HFFc6 (cell line): ENCODE data around the gene OR6J1. TPM values are rescaled to one million over a fixed set of nuclear protein-coding genes. Genes with fewer than 3 reads are reported as not detected.

Experiments
- DNase-seq: peaks from one replicate; pipeline ENCODE4 v3.0.0-alpha.2; 2018
- H3K27ac Mint-ChIP-seq: 2 replicates; pipeline ENCODE4 v1.8.0; 2020; ENCODE audit warnings: mild to moderate bottlenecking, mixed read lengths
- H3K27me3 Mint-ChIP-seq: 2 replicates; pipeline ENCODE4 v1.8.0; 2021; ENCODE audit warnings: mild to moderate bottlenecking, moderate library complexity, mixed read lengths; ENCODE audit not compliant: insufficient read depth
- H3K36me3 Mint-ChIP-seq: 2 replicates; pipeline ENCODE4 v1.8.0; 2021; ENCODE audit warnings: low read depth, mixed read lengths
- H3K4me1 Mint-ChIP-seq: 2 replicates; pipeline ENCODE4 v1.8.0; 2020; ENCODE audit warnings: low read depth, mixed read lengths
- H3K4me3 Mint-ChIP-seq: 2 replicates; pipeline ENCODE4 v1.8.0; 2020; ENCODE audit warnings: mild to moderate bottlenecking, moderate library complexity, mixed read lengths
- H3K9me3 Mint-ChIP-seq: 2 replicates; pipeline ENCODE4 v1.8.0; 2020; ENCODE audit warnings: mild to moderate bottlenecking, mixed read lengths
- CTCF ChIP-seq: fragments of 200-600 bp; sonication (generic); IDR thresholded peaks from 2 replicates; pipeline ENCODE4 v1.5.0; 2021; ENCODE audit warnings: antibody characterized with exemption, mild to moderate bottlenecking
- total RNA-seq, 6 experiments: library from RNA; stranded (reverse); fragmentation: NEBNext Ultra II Directional; extraction: Animal tissue kit (Norgen Biotek cat#: 25700); gene quantifications; 2 replicates in 1 of 6; 3 replicates in 5 of 6; pipeline ENCODE4 v1.2.3, GENCODE V29; 2021

Gene OR6J1
- total RNA-seq, 6 experiments from 2014 or later: not detected

- H3K36me3 Mint-ChIP-seq: 0 out of 2 replicates have a peak, but pooled peaks cover 4% of the 10 kb centered on the region
- no peak for DNase-seq
- peaks cover 35% of the 10 kb centered on the region for H3K4me1 Mint-ChIP-seq
- H3K27me3 Mint-ChIP-seq: peaks cover 2% of the 10 kb centered on the region
- H3K9me3 Mint-ChIP-seq: no peaks in the 10 kb centered on the region
- H3K27ac Mint-ChIP-seq: no peak overlapping the region; the same call in 1 of the 2 replicates
- no peak for TF ChIP-seq CTCF
- no peak overlapping the region for H3K4me3 Mint-ChIP-seq
Measured at GRCh38 chr14:22667881-22668280, 23.7 kb upstream of the OR6J1 start.

GRCh38 chr14:22666203-22666893 is 22.2 kb upstream of the OR6J1 start:
- H3K9me3 Mint-ChIP-seq: no peaks in the 10 kb centered on the region
- H3K27ac Mint-ChIP-seq: no peak overlapping the region
- no peak overlapping the region for H3K4me3 Mint-ChIP-seq
- H3K27me3 Mint-ChIP-seq: no peaks in the 10 kb centered on the region; the same call in 1 of the 2 replicates
- no peaks in the 10 kb centered on the region for H3K36me3 Mint-ChIP-seq
- TF ChIP-seq CTCF: no peak
- peaks cover 29% of the 10 kb centered on the region for H3K4me1 Mint-ChIP-seq
- no peak for DNase-seq

GRCh38 chr14:22664261-22664660 is 20.1 kb upstream of the OR6J1 start:
- Mint-ChIP-seq H3K27ac (no peak overlapping the region), H3K36me3 (no peaks in the 10 kb centered on the region), H3K4me1 (peaks cover 26% of the 10 kb centered on the region), H3K27me3 (no peaks in the 10 kb centered on the region; the same call in 1 of the 2 replicates), H3K4me3 (no peak overlapping the region), H3K9me3 (no peaks in the 10 kb centered on the region)
- no peak for TF ChIP-seq CTCF
- no peak for DNase-seq

- H3K4me3 Mint-ChIP-seq: no peak overlapping the region
- DNase-seq: no peak
- no peaks in the 10 kb centered on the region for H3K36me3 Mint-ChIP-seq
- no peak overlapping the region for H3K27ac Mint-ChIP-seq
- H3K27me3 Mint-ChIP-seq: no peaks in the 10 kb centered on the region; the same call in 1 of the 2 replicates
- H3K4me1 Mint-ChIP-seq: peaks cover 15% of the 10 kb centered on the region
- H3K9me3 Mint-ChIP-seq: no peaks in the 10 kb centered on the region
- no peak for TF ChIP-seq CTCF
Measured at GRCh38 chr14:22660654-22661053, 16.5 kb upstream of the OR6J1 start.

GRCh38 chr14:22658946-22659345 is 14.8 kb upstream of the OR6J1 start:
- Mint-ChIP-seq H3K4me1 (peaks cover 10% of the 10 kb centered on the region), H3K36me3 (no peaks in the 10 kb centered on the region), H3K9me3 (no peaks in the 10 kb centered on the region), H3K27ac (no peak overlapping the region), H3K4me3 (no peak overlapping the region), H3K27me3 (no peaks in the 10 kb centered on the region; the same call in none of the 2 replicates)
- no peak for TF ChIP-seq CTCF
- DNase-seq: no peak
